Measurements from ENCODE around the gene VPS26B.
"Not testable (repeated sequence)": the region's sequence is repeated elsewhere in the genome, so short reads cannot be mapped to it uniquely, and the experiment has no call there.

DNA sequence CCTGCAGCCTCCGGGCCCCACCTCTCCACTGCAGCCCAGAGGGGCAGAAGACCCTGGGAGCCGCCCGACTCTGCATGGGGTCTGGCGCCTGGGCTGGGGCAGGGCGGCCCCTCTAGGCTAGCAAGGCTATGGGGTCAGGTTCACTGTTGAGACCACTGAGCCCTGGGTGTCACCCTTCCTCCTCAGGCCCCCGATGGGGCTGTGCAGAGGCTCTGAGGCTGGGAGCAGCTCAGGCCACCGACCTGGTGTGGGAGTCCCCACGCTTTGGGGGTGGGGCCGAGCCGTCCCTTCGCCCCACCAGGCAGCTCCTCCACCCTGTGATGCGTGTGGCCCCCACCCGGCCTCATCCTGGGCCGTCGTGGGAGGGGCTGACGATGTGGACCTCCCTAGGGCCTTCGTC, 57.2 kb downstream of the VPS26B start:
- TF ChIP-seq, protein P1, sequence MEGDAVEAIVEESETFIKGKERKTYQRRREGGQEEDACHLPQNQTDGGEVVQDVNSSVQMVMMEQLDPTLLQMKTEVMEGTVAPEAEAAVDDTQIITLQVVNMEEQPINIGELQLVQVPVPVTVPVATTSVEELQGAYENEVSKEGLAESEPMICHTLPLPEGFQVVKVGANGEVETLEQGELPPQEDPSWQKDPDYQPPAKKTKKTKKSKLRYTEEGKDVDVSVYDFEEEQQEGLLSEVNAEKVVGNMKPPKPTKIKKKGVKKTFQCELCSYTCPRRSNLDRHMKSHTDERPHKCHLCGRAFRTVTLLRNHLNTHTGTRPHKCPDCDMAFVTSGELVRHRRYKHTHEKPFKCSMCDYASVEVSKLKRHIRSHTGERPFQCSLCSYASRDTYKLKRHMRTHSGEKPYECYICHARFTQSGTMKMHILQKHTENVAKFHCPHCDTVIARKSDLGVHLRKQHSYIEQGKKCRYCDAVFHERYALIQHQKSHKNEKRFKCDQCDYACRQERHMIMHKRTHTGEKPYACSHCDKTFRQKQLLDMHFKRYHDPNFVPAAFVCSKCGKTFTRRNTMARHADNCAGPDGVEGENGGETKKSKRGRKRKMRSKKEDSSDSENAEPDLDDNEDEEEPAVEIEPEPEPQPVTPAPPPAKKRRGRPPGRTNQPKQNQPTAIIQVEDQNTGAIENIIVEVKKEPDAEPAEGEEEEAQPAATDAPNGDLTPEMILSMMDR (IDR thresholded peaks at IDR 0.05; ENCODE audit: poor library complexity): not testable (repeated sequence)
- TF ChIP-seq EZH2 (IDR thresholded peaks at IDR 0.05; ENCODE audit: borderline replicate concordance); EZH2phosphoT487 (IDR thresholded peaks at IDR 0.05; ENCODE audit: low read depth, severe bottlenecking, unreplicated experiment): not testable (repeated sequence)
